HG02840 (cell line): Measurements from ENCODE around the gene ZBTB14.

ENCODE experiments used
- ATAC-seq: cut with Tn5 transposase; IDR thresholded peaks from one replicate; pipeline ENCODE4 v1.9.1; 2021; ENCODE audit warnings: mild to moderate bottlenecking, moderate library complexity, moderate number of reproducible peaks; ENCODE audit not compliant: unreplicated experiment, low FRiP score

The ZBTB14 gene, protein sequence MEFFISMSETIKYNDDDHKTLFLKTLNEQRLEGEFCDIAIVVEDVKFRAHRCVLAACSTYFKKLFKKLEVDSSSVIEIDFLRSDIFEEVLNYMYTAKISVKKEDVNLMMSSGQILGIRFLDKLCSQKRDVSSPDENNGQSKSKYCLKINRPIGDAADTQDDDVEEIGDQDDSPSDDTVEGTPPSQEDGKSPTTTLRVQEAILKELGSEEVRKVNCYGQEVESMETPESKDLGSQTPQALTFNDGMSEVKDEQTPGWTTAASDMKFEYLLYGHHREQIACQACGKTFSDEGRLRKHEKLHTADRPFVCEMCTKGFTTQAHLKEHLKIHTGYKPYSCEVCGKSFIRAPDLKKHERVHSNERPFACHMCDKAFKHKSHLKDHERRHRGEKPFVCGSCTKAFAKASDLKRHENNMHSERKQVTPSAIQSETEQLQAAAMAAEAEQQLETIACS

DNA sequence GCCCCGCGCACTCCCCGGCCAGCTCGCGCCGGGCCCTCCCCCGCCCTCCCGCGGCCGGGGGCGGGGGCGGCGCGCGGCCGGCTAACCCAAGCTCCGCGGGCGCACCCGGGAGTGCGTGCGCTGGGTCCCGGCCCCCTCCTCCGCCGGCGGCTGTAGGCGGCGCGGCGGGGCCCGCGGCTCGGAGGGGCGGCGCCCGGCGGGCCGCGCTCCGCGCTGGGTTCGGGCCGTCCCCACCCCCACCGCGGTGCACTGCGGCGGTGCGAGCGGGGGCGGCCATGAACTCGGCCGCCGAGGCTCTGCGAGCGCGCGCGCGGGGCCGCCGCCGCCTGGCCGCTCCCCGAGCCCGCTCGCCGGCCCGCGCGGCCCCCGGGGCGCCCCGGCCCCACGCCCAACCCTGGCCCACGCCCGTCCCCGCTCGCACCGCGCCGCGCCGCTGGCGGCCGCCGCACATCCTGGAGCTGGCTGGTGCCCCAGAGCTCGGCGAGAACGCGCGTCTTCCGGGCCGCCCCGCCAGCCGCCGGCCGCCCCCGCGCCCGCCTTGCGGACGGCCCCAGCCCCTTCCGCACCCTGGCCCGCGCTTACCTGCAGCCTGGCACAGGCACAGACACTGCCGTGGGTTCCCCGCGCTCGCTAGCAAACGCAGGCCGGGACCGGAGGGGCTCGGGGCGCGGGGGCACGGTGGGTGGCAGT lies at the start of gene ZBTB14:
TSS of gene ZBTB14 (minus strand) at position 496 of the 690 bp plus-strand sequence. CDS start 2,480 bp downstream, outside the sequence.
- peak; percentile 31 for ATAC-seq

DNA sequence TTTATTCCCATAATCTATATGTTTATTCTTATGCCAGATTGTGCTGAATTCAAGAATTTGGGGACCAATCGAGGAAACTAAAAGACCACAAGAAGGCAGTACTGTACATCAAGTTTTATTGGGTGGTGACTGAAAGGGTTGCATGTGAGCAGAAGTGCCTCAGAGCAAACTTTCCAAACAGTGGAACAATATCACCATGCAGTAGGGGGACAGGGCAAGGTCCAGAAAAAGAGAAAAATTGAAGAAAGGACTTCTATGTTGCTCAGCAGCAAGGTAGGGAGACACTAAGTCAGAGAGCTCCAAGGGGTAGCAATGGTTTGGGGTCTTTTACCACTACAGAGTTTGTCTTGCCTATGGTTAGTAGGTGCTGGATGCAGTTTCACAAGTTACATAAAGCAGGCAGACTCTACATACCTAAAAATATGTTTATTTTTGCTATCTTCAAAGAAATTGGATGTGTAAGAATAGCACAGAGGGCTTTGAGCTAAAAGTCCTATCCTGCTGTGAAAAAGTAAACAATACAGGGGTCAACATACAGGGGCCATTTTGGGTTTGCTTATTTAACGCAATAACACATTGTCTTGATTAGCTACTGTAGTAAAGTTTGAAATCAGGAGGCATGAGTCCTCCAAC lies 43.8 kb upstream of the ZBTB14 start:
- no peak for ATAC-seq

DNA sequence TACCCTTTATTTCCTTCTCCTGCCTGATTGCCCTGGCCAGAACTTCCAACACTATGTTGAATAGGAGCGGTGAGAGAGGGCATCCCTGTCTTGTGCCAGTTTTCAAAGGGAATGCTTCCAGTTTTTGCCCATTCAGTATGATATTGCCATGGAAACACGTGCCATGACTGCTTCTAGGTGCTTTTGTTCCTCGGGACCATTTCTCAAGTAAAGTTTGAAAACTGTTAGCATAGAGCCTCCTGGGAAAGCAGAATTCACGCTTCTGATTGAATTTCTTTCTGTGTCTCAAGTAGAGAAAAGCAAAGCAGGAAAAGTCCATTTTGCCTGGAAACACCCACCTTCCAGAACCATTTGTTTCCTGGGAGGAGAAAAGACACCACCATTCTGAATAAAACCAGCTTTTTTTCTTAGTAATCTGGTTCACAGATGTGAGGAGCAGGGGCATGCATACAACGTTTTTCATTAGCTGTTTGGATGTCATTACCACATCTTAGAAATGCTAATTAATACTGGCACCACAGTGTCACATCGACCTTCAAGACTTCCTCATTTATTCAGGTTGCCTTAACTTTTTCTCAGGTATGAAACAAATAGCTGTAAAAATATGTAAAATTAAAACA lies 39.0 kb upstream of the ZBTB14 start:
- ATAC-seq, result no peak

DNA sequence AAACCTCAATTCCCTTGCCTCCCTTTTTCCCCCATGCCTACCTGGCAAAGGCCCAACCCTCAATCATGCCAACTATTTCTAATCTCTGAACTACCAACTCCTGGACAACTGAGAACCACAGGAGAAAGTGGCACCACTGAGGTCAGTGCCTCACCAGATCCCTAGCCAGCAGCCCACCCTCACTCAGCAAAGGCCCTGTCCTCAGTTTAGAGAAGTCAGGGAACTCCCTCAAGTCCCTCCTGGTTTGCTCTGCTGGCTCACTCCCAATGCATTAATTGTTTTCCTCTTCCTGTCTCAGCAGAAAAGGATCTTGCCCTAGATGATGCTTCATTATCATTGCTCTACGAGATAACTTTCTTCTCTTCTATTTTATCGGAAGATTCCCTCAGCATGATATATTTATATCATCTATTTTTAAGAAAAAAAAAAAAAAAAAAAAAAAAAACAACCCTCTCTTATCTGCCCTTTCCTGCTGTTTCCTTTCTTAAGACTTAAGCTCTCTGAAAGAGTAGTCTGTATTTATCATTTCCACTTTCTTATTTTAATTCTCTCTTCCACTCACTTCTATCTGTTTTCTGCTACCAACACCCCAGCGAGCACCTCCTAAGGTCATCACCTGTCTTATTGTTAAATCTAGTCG lies 22.7 kb upstream of the ZBTB14 start:
- ATAC-seq, result no peak

DNA sequence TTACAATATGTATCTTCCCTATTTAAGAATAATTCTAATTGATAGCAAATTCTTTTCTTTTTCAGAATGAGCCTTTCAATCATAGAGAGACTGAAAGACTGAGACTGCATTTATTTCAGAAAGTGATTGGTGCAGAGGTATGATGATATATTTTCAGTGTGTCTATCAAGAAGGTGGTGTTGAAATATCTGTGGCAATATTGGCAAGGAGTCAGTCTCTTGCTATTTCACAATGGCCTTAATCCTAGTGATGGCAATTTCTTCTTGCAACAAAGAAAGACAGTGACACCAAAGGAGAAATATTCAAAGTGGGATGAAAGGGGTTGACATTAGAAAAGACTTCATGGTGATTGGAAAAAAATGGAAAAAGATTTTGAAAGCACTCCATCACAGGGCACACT lies 21.7 kb upstream of the ZBTB14 start:
- no peak for ATAC-seq

DNA sequence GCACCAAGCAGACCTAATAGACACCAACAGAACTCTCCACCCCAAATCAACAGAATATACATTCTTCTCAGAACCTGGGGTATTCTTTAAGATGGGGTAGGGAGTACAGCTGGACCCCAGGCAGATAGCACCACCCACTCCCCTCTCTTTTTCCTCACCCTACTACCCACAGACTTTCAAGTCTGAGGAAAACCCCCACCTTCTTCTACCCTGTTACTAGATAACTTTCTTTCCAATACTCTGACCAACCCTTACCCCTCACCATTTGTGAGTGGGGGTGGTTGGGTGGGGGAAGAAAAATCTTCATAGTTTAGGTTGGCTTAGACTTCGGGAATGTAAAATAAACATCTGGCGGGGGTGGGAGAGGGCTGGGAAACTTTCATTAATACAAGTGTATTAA lies 20.3 kb upstream of the ZBTB14 start:
- ATAC-seq, result no peak

DNA sequence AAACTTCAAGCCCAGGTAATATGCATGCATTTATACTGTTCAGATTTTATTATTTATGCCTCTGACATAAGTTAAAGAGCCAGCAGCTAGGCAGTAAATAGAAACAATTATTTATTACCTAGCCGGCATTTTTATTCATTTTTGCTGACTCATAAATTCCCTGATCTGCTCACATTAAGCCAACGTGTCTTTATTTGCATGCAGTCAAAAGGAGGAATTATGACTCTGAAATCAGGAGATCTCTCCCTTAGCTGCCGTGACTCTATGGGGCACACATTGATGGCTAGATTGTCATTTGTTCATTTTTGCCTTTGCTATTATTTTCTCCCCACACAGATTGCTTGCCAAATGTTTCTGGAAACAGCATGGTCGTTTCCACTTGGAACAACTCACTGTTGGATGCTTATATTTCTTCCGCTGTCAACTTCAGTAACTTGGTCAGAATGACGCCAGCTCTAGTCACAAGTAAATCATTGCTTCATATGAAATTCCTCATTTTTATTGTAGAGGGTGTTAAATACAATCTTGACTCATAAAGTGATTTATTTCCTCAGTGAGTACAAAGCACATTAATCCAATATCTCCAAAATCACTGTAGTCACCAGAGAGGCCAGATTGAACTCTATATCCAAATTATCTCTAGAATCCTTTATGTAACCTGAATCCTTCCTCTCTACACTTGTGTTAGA lies 15.9 kb upstream of the ZBTB14 start:
- no peak for ATAC-seq

DNA sequence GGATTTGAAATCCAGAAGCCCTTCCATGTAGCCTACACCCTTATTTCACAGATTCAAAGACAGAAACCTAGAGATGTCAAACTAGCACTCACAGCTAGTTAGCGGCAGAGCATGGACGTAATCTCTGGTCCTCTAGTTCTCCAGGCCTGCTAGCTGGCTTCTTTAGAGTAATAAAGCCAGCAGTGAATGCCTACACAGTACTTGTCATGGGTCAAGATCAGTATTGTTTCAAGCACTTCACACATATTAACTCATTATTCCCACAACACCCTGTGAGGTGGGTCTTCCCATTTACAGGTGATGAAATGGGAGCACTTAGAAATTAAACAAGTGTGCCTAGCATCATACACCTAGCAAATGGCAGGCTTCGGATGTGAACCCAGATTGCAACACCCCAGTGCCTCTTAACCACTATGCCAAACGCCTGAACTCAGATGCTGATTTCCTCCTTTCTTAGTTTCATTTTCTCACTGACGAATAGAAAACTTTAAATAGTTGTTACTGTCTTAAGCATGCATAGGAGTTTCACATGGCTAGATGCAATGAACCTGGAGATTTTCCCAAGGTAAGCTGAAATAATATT lies 14.5 kb upstream of the ZBTB14 start:
- peak; percentile 95 for ATAC-seq

DNA sequence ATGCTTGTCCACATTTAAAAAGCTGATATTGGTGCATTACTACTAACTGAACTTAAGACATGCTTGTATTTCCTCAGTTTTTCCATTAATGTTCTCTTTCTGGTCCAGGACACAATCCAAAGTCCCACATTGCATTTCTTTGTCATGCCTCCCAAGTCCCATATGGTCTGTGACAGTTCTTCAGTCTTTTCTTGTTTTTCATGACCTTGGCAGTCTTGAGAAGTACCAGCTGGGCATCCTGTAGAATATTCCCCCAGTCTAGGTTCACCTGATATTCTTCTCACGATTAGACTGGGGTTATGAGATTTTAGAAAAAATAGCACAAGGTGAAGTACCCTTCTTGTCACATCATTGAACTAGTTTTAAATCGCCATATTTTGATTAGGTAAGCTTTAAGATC lies 10.3 kb upstream of the ZBTB14 start:
- no peak for ATAC-seq

DNA sequence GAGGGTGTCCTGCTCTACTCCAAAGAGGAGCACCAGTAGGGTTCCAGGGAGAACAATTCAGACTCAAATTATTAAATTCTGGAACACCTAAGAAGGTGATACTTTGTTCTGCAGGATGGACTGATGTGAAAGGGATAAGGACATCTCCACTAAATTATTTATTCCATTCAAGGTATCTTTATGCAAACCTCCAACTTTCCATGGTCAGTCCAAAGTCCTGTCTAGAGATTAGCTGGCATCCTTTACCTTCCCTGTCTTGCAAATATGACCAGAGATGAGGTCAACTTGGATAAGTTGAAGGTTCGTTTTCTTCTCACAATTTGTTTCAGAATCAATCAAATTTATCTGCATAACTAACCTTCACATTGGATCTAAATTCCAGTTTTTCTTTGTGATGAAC lies 8.7 kb upstream of the ZBTB14 start:
- no peak for ATAC-seq

DNA sequence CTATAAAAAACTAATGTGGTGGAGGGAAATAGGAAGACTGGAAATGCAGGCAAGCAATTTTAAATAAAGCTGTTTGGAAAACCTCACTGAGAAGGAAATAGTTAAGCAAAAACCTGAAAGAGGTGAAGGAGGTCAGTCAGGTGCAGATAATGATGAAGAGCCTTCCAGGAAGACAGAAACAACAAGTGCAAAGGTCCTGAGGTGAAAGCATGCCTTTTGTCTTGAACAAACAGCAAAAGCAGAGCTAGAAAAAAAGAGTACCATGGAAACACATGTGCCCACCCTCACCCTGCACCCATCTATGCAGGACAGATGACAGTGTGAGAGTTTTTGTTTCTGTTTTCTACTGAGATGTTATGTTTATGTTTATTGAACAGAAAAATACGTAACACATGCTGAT lies 8.1 kb upstream of the ZBTB14 start:
- no peak for ATAC-seq

DNA sequence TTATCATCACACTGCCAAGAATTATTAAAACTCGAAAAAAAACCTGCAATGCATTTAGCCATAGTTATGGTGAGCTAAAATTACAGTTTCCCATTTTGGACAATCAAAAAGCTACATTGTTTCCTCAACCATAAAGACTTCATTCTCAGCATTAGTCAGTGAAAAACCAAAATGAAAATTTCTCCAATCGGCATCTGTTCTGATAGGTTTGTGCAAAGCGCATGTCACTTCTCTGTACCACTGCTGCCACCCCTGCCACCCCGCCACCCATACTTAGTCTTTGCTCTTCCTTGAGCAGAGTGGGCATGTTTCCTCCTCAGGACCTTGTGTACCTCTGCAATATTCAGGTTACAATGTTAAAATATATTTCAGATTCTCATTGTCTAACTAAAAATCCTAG lies 7.1 kb upstream of the ZBTB14 start:
- ATAC-seq, result no peak

DNA sequence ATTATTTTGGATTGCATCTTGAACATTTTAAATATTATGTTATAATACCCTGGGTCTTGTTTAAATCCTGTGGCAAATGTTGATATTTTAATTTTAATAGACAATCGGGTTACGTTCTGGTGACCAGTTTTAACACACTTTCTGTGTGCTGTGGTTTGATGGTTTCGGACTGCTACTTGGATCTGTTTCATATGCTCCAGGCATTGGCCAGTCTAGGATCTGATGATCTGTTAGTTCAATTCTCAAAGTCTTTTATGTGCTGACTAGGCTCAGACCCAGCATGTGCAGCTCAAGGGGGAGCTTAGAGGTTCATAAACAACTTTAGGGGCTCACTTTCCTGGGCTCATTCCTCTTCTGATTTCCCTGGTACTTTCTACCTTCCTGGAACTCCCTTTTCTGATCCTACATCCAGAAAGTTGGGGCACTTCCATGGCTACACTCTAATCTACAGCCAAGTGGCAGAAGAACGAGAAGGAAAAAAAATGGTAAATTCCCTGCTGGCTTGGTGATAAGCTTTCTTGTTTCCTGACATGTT lies 5.0 kb upstream of the ZBTB14 start:
- no peak for ATAC-seq

DNA sequence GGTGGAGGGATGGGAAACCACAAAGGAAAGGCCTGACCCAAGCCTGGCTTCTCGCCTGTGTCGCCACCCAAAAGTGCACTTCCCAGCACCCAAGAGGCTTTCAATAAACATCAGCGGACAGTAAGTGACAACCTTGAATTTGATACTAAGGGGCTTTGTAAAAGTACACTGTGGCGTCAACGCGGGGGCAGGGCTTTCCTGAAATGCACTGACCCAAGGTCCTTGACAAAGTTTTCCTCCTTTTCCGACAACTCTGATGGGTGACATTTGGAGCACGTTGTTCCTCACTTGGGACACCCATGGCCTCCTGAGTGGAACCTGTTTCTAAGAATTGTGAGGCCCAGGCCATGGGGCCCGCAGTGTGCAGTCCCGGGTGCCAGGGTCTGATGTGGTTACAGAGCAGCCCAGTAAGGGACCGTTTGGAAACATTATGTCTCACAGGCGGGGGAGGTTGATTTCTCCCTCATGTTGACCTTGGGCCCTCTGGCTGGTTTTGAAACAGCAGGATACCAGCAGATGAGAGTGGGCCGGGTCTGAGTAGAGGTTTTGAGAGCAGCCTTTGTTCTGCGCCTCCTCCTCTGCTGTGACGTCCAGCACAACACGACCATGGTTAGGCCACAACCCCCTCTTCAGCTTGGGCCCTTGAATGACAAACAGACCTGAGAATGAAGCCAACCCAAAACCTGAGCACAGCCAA lies 2.8 kb upstream of the ZBTB14 start:
- no peak for ATAC-seq

DNA sequence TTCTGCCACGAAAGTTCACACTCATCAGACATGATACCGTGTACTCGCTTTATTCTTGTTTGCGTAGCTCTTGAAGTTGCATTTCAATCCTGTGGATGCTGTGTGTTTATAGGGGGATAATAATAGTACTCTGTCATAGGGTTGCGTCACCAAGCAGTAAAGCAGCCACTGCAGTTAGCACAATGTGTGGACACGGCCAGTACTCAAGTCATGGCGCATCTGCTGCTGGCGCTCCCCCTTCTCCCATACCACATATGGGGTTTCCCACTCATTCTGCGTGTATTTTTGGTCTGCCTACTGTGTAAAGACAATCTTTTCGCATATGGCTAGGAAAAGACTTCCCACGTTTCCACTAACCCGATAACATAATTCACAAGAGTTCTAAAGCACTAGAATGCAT lies 2.1 kb upstream of the ZBTB14 start:
- ATAC-seq, result no peak

DNA sequence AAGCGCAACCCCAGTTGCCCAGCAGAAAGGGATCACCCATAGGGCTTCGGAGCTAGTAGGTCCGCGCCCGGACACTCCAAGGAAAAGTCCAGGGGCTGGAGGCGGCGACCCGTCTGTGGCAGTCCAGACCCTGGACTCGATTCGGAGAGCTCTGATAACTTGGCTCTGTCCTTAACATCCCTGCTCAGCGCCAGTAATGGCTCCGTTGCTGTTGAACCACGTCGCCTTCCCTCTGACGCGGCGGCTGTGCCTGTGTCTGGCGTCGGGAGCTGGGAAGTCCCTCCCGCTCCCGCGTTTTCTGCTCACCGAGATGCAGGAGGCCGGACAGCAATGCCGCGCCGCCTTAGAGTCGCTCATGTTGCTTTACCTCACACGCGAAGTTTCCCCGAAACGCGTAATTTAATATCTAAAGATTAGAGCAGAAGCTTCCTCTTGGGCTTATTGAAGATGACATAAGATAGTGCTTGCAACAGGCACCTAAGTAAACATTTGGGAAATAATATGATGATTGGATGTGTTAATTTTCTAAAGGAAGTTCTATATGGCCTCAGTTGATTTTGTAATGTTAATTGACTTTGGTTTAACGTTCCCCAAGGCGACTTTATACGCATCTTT lies 1.3 kb upstream of the ZBTB14 start:
- peak; percentile 9 for ATAC-seq

DNA sequence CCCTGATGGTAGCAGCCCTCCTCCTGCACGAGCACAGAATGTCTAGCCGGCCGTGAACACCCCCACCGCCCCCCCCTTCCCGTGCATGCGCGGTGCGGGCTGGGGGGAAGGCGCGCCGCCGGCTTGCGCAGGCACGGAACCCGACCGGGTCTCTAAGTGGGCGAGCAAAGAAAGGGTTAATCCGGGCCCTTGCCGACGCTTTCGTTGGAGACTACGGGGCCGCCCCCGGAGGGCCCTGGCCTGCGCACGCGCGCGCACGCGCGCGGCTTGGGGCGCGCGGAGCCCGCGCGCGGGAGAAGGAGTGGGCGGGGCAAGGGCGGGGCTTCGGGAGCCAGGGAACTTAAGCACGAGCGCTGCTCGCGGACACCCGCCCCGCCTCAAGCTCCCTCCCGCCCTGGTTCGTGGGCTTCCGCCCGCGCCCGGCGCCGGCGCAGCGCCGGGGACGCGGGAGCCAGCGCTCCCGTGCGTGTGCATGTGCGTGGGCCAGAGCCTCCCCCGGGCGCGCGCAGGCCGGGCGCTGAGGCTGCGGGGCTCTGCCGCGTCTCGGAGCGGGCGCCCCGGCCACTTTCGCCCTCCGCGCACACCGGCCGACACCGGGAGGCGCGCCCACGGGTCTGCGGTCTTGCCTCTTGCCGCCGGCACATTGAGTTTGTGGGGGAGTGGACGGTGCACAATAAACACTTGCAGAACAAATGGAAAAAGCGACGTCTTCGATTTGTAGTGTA lies 617 bp upstream of the ZBTB14 start:
- ATAC-seq, result peak; percentile 73
